Measurements from ENCODE around the gene PDE10A.

PDE10A gene

DNA sequence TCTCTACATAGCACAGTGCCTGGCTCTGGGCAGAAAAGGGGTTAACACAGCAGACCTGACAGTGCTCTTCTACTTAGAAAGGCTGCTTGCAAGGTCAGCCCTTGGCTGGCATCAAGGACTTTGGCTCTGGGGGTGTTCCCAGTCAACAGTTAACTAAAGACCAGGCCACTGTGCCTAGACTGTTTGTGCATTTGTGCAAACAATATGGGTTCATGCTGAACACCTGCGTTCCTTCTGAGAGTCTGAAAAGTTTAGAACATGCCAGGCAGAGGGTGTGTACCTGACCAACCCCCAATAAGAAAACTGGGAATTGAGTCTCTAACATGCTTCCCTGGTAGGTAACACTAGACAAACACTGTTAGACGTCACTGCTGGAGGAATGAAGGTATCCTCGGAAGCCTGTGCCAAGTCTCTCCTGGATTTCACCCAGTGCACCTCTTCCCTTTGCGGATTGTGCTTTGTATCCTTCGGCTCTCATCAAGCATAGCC, 110.7 kb downstream of the PDE10A start:
- no peak for DNase-seq (ENCODE audit: extremely low read depth, insufficient read length)
- TF ChIP-seq, protein P1, sequence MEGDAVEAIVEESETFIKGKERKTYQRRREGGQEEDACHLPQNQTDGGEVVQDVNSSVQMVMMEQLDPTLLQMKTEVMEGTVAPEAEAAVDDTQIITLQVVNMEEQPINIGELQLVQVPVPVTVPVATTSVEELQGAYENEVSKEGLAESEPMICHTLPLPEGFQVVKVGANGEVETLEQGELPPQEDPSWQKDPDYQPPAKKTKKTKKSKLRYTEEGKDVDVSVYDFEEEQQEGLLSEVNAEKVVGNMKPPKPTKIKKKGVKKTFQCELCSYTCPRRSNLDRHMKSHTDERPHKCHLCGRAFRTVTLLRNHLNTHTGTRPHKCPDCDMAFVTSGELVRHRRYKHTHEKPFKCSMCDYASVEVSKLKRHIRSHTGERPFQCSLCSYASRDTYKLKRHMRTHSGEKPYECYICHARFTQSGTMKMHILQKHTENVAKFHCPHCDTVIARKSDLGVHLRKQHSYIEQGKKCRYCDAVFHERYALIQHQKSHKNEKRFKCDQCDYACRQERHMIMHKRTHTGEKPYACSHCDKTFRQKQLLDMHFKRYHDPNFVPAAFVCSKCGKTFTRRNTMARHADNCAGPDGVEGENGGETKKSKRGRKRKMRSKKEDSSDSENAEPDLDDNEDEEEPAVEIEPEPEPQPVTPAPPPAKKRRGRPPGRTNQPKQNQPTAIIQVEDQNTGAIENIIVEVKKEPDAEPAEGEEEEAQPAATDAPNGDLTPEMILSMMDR (IDR thresholded peaks at IDR 0.05; ENCODE audit: insufficient read depth, low read length, poor library complexity, severe bottlenecking): no peak
- H3K27me3 ChIP-seq (replicated peaks; ENCODE audit: control insufficient read depth, insufficient read depth, low read length): no peaks in the 10 kb centered on the region
- H3K4me3 ChIP-seq (replicated peaks; ENCODE audit: low read depth, low read length): no peak overlapping the region
- H3K36me3 ChIP-seq (ENCODE audit: control insufficient read depth, insufficient read depth, low read length): no peaks in the 10 kb centered on the region

DNA sequence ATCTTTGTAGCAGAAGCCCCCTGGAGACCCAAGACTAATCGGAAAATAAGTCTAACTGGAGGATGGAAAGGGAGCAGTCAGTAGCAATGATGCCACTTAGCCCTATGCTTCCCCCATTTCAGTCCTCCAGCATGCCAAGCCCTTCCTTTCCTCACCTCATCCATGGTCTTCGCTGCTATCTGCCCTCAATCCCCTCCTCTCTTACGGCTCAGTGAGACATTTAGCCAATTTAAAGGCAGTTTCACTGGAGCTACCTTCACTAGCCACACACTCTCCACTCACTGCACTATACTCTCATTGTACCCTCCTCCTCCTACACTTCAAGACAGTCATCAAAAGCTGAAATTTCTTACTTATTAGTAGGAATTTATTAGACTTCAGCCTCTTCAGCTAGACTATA, 111.2 kb downstream of the PDE10A start:
- no peaks in the 10 kb centered on the region for H3K36me3 ChIP-seq (ENCODE audit: control insufficient read depth, insufficient read depth, low read length)
- no peak overlapping the region for H3K4me3 ChIP-seq (replicated peaks; ENCODE audit: low read depth, low read length)
- TF ChIP-seq, protein P1 (IDR thresholded peaks at IDR 0.05; ENCODE audit: insufficient read depth, low read length, poor library complexity, severe bottlenecking): no peak
- no peaks in the 10 kb centered on the region for H3K27me3 ChIP-seq (replicated peaks; ENCODE audit: control insufficient read depth, insufficient read depth, low read length)
- no peak for DNase-seq (ENCODE audit: extremely low read depth, insufficient read length)

DNA sequence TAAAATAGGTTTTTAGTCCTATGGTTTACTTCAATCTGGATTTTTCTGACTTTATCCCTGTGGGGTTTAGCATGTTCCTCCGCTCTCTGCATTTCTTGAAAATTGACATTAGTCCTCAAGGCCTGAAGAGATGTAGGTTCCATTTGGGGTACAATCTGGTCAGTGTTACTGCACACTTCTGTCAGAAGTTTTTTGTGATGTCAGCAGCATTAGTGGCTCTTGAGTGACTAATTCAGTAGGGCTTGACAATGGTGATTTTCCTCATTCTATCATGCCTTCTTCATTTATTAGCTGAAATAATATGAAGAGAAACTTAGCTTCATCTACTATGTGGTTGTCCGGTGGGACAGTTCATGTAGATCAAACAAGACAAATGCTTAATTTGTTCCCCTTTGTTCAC, 114.6 kb downstream of the PDE10A start:
- Histone ChIP-seq H3K36me3 (ENCODE audit: control insufficient read depth, insufficient read depth, low read length) (no peaks in the 10 kb centered on the region), H3K27me3 (replicated peaks; ENCODE audit: control insufficient read depth, insufficient read depth, low read length) (no peaks in the 10 kb centered on the region), H3K4me3 (replicated peaks; ENCODE audit: low read depth, low read length) (no peak overlapping the region)
- TF ChIP-seq, protein P1 (IDR thresholded peaks at IDR 0.05; ENCODE audit: insufficient read depth, low read length, poor library complexity, severe bottlenecking): no peak
- no peak for DNase-seq (ENCODE audit: extremely low read depth, insufficient read length)

DNA sequence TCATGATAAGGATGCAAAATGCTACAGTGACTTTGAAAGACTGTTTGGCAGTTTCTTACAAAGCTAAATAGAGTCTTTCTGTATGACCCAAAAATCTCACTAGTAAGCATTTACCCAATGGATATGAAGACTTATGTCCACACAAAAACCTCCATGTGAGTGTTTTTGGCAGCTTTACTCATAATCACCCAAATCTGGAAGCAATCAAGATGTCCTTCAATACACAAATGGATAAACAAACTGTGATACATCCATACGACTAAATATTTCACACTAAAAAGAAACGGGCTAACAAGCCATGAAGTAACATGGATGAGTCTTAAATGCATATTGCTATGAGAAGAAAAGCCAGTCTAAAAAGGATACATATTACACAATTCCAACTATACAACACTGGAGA, 117.2 kb downstream of the PDE10A start:
- DNase-seq (ENCODE audit: extremely low read depth, insufficient read length): no peak
- Histone ChIP-seq H3K36me3 (ENCODE audit: control insufficient read depth, insufficient read depth, low read length) (no peaks in the 10 kb centered on the region), H3K4me3 (replicated peaks; ENCODE audit: low read depth, low read length) (no peak overlapping the region), H3K27me3 (replicated peaks; ENCODE audit: control insufficient read depth, insufficient read depth, low read length) (no peaks in the 10 kb centered on the region)
- TF ChIP-seq, protein P1 (IDR thresholded peaks at IDR 0.05; ENCODE audit: insufficient read depth, low read length, poor library complexity, severe bottlenecking): no peak

DNA sequence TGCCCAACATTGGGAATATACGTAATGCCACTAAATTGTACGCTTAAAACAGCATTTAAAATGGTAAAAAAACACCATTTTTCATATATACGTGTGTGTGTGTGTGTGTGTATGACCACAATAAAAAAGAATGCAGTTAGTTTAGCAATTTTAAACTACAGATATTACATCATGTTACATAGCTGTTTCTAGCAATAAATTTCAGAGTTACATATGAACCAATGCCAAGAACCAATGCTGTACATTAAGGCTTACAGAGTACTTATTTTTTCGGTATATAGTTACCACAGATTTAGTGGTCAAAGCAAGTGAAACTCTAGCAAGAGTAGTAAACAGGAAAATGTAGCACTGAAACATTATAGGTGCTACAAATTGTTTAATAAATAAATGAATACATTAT, 119.3 kb downstream of the PDE10A start:
- Histone ChIP-seq H3K36me3 (ENCODE audit: control insufficient read depth, insufficient read depth, low read length) (no peaks in the 10 kb centered on the region), H3K4me3 (replicated peaks; ENCODE audit: low read depth, low read length) (no peak overlapping the region), H3K27me3 (replicated peaks; ENCODE audit: control insufficient read depth, insufficient read depth, low read length) (no peaks in the 10 kb centered on the region)
- TF ChIP-seq, protein P1 (IDR thresholded peaks at IDR 0.05; ENCODE audit: insufficient read depth, low read length, poor library complexity, severe bottlenecking): no peak
- no peak for DNase-seq (ENCODE audit: extremely low read depth, insufficient read length)

DNA sequence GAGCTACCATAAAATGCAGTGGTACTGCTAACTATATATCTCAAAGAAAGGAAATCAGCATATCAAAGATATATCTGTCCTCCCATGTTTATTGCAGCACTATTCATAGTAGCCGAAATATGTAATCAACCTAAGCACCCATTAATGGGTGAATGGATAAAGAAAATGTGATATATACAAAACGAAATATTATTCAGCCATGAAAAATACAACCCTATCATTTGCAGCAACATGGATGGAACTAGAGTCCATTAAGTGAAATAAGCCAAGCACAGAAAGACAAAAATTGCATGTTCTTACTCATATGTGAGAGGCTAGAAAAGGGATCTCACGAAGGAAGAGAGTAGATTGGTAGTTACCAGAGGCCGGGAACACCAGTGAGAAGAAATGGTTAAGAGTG, 126.1 kb downstream of the PDE10A start:
- Histone ChIP-seq H3K27me3 (replicated peaks; ENCODE audit: control insufficient read depth, insufficient read depth, low read length) (no peaks in the 10 kb centered on the region), H3K36me3 (ENCODE audit: control insufficient read depth, insufficient read depth, low read length) (no peaks in the 10 kb centered on the region), H3K4me3 (replicated peaks; ENCODE audit: low read depth, low read length) (no peak overlapping the region)
- no peak for DNase-seq (ENCODE audit: extremely low read depth, insufficient read length)
- TF ChIP-seq, protein P1 (IDR thresholded peaks at IDR 0.05; ENCODE audit: insufficient read depth, low read length, poor library complexity, severe bottlenecking): no peak
